Breast epithelium (tissue), 3 donors: ENCODE results near the gene STARD8.

ENCODE experiments used
- POLR2AphosphoS5 ChIP-seq, 3 donors: sonication (generic); formaldehyde crosslinking; IDR thresholded peaks; one replicate each; pipeline ENCODE4 v1.6.1; 2017; ENCODE audit warnings: antibody characterized with exemption in 3 of 3
- TF ChIP-seq, protein P1 (sequence below), 3 donors: fragments of 450-650 bp; IDR thresholded peaks; one replicate each; pipeline ENCODE4 v1.5.1; 2016 to 2017; ENCODE audit warnings: antibody characterized with exemption in 3 of 3, mild to moderate bottlenecking in 3 of 3, moderate library complexity in 3 of 3

DNA sequence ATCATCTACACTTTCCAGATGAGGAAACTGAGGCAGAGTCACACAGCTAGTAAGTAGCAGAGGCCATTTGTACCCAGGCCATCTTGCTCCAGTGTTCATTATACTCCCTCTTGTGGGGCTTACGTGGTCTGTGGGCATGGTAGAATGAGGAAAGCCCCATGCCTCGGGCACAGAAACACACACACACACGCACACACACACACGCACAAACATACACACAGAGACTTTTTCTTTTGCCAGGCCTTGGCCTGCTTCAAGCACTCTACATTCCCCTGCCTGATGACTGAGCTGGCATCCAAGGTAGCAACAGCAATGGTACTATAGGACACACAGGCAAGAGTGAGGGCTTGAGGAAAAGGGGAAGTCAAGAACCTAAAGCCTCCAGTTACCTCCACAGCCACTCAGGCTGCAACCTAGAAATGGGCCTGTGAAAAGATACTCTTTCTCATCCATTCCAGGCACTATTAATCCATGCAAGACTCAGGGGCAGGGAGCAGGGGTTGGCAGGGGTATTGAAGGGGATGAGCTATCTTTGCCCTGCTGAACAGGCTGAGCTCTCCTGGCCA, 43.6 kb downstream of the STARD8 start:
- TF ChIP-seq POLR2AphosphoS5 (IDR thresholded peaks at IDR 0.05) = no peak
- TF ChIP-seq, protein P1, sequence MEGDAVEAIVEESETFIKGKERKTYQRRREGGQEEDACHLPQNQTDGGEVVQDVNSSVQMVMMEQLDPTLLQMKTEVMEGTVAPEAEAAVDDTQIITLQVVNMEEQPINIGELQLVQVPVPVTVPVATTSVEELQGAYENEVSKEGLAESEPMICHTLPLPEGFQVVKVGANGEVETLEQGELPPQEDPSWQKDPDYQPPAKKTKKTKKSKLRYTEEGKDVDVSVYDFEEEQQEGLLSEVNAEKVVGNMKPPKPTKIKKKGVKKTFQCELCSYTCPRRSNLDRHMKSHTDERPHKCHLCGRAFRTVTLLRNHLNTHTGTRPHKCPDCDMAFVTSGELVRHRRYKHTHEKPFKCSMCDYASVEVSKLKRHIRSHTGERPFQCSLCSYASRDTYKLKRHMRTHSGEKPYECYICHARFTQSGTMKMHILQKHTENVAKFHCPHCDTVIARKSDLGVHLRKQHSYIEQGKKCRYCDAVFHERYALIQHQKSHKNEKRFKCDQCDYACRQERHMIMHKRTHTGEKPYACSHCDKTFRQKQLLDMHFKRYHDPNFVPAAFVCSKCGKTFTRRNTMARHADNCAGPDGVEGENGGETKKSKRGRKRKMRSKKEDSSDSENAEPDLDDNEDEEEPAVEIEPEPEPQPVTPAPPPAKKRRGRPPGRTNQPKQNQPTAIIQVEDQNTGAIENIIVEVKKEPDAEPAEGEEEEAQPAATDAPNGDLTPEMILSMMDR (IDR thresholded peaks at IDR 0.05) = no peak
